Measurements from ENCODE around the gene NEU1.
A peak's percentile ranks its signal among the peaks of the same experiment; 100 is the strongest.
"Not testable (repeated sequence)": the region's sequence is repeated elsewhere in the genome, so short reads cannot be mapped to it uniquely, and the experiment has no call there.

Gene NEU1

GRCh38 chr6:31817929-31818511 lies 44.6 kb downstream of the NEU1 start:
- not testable (repeated sequence) for DNase-seq (ENCODE audit: low read depth)

GRCh38 chr6:31817133-31817928 lies 45.3 kb downstream of the NEU1 start:
- not testable (repeated sequence) for DNase-seq (ENCODE audit: low read depth)

GRCh38 chr6:31815025-31815838 lies 47.4 kb downstream of the NEU1 start, which contains the start of the genes HSPA1A and HSPA1L:
Gene HSPA1A, plus strand, starts transcription at chr6:31815543. Its CDS starts 214 bp downstream, at chr6:31815757.
Gene HSPA1L, minus strand, starts transcription at chr6:31815283. Its CDS starts 3,311 bp downstream, at chr6:31811972.
- DNase-seq (ENCODE audit: low read depth), result peak; percentile 82

- DNase-seq (ENCODE audit: low read depth), result peak; percentile 92
These were observed 48.0 kb downstream of the NEU1 start for GRCh38 chr6:31814677-31815024.

- no peak for DNase-seq (ENCODE audit: low read depth)
These were observed 49.2 kb downstream of the NEU1 start for GRCh38 chr6:31813465-31813849.

GRCh38 chr6:31811645-31812044 lies 51.0 kb downstream of the NEU1 start:
- no peak for DNase-seq (ENCODE audit: low read depth)

GRCh38 chr6:31808599-31808998 lies 54.0 kb downstream of the NEU1 start:
- DNase-seq (ENCODE audit: low read depth), result not testable (repeated sequence)

Measured in HS-5 (cell line).